ENCODE data around the gene NOM1.

NOM1 gene

DNA sequence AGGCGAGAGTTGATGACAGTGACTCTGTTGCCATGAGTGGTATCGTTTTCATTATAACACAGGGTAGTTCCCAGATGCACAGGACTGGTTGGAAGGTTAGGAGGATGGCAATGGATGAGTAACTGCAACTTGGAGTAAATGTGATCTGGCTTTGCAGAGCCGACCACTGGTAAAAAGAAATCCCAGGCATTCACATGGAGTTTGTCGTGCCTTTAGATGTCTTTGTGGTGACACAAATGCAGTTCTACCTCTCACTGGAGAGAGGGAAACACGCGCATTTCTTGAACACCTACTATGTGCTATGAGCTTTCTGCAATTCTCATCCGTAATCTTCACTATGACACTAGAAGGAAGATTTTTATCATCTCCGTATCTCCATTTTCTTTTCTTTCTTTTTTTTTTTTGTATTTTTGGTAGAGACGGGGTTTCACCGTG is 62.6 kb downstream of the NOM1 start:
- DNase-seq (ENCODE audit: extremely low spot score, insufficient read length, low read depth): no peak
- FAIRE-seq: peak; percentile 49

DNA sequence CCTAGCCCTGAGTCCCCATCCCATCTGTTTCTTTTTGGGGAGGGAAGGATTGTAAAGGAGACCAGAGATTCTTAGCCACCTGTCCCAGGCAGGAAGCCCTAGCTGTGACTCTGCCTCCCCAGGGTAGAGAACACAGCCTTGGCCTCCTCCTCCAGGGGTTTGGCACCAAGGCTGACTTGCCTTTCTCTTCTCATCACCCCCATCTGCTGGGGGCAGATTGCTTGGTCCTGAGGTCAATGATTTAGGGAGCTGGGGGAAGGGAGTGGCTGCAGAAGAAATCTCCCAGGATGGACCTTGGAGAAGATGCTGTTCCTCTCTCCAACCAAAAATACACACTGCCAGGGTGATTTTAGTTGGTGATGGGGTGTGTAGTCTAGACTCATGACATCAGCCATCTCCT is 63.6 kb downstream of the NOM1 start:
- peak; percentile 61 for FAIRE-seq

DNA sequence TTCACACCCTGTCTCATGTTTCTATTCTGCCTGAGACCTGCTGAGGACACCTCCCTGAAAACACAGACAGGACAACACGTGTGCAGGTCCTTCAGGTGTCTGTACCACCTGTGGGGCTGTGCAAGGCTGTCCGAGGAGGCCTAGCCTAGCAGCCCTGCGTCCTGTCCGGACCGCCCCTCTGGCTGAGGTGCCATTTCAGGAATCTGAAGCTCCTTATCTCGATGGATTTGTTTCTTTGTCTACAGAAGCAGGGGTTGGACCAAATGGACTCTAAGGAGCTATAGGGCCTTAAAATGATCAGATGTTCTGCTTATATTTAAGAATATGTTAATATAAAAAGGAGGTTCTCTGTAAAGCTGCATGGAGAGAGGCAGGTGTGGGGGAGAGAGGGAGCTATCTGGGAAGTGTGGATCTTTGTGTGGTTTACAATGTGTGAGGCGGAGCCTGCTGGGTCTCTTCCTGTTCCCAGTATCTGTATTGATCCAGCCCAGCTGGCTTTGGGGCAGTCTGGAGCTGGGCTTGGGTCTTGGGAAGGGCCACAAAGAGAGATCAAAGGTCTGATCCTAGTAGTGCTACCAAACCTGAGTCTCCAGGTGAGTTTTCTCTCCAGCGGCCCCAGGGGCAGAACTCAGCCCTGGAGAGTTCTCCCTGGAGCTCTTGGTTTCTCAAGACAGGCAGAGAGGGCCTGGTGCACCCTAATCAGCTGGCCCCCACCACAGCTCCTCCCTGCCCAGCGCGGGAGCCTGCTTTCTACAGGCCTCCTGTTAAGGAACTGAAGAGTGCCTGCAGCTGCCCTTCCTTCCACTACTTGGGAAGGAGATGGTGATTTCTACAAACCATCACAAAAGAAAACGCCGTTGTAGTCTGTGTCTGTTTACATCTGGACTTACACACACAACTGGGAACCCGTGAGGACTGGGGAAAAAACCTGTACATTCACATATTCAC is 64.4 kb downstream of the NOM1 start:
- DNase-seq (ENCODE audit: extremely low spot score, insufficient read length, low read depth) (no peak), FAIRE-seq (no peak)

More for the DNA sequence above, 63.6 kb downstream of the NOM1 start:
- no peak for DNase-seq (ENCODE audit: extremely low spot score, insufficient read length, low read depth)

DNA sequence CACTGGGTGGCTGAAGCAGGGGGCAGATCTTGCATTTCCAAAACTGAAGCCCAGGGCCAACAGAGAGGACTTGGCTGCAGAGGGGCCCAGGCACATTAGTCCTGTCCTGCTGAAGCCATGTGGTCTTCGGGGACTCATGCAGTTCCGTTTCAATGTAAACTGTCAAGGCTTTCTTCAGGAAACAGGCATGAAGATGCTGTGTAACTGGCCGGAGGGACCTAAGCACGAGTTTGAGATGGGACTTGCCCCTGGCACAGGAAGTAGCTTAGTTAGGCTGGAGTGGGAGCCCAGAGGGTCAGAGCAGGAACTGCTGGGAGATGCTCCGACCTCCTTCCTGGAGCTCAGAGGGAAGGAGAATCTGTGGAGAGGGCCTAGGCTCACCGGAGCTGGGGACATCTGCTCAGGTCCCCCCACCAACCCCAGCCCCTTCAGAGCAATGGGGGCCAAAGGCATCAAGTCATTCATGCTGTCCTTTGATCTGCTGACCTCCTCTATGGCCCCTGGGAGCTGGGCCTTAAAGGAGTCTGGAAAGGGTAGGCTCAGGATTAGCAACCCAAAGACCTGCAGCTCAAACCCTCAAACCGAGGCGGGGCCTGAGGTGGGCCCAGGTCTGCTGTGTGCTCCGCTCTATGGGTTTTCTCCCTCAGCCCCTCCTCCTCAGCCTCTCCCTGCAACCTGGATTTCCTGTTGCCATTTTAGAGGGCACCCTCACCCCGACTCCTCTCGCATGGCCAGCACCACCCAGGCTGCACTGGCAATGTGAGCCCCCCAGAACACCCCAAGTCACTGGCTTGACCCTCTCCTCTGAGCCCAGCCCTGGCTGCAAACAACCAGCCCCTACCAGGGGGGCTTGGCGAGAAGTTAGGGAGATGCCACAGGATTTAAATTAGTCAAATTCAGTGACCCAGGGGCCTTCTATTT is 65.4 kb downstream of the NOM1 start:
- DNase-seq (ENCODE audit: extremely low spot score, insufficient read length, low read depth) (no peak), FAIRE-seq (peak; percentile 36)

DNA sequence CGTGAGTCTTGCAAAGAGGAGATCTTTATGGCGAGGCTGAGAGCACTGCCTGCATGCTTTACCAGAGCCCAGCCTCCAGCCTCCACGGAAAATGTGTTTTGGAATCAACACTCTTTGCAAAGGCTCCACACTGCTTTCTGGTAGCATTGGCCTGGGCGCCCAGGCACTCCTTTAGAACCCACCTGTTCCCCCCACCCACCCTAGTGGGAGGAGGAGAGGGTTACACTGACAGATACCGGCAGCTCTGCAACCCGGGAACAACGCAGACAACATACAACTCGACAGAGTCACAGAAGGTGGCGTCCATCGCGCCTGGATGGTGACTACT is 66.5 kb downstream of the NOM1 start:
- DNase-seq (ENCODE audit: extremely low spot score, insufficient read length, low read depth) (no peak), FAIRE-seq (no peak)

DNA sequence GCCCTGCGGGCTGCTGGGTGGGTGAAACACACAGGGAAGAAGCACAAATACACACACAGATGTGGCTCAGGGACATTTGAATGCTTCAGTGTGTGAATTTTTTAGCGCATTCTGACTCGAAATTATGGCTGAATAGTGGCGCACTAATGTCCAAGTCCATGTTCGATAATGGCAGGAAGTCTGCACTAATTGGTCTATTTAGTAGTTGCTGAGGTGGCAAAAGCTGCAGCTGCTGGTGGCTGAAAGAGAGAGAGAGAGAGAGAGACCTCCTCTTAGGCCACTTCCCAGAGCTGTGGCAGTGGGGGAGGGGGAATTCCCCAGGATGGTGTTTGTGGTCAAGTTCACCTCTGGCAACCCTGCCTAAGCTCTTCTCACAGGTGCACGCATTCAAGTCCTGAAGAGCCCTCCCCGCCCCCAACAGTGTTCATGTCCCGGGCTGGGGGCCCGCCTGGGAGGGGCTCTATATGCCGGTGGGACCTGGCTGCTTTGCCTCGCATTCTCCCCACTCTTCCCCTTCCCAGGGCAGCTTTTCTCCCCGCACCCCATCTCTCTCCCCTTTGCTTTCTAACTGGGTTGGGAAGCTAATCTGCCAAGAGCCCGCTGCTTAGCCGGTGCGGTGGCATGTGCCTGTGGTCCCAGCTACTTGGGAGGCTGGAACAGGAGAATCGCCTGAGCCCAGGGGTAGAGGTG is 67.0 kb downstream of the NOM1 start:
- DNase-seq (ENCODE audit: extremely low spot score, insufficient read length, low read depth) (peak; percentile 54), FAIRE-seq (peak; percentile 96)

DNA sequence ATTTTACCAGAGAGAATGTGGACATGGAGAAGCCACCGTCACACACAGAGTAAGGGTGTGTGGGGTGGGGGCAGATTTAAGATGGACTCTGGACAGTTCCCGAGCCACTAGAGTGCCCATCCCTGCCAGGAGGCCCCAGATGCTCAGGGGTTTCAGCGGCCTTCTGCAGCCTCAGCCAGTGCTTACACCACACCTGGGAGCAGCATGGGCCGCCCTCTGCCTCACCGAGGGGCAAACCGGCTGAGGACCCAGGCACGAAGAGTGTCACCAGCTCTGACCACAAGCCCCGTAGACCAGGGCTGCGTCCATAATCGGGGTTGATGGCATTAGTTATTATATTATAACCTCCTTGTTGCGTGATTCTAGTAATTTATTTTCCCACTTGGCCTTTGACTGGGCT is 67.6 kb downstream of the NOM1 start:
- DNase-seq (ENCODE audit: extremely low spot score, insufficient read length, low read depth) (no peak), FAIRE-seq (no peak)

DNA sequence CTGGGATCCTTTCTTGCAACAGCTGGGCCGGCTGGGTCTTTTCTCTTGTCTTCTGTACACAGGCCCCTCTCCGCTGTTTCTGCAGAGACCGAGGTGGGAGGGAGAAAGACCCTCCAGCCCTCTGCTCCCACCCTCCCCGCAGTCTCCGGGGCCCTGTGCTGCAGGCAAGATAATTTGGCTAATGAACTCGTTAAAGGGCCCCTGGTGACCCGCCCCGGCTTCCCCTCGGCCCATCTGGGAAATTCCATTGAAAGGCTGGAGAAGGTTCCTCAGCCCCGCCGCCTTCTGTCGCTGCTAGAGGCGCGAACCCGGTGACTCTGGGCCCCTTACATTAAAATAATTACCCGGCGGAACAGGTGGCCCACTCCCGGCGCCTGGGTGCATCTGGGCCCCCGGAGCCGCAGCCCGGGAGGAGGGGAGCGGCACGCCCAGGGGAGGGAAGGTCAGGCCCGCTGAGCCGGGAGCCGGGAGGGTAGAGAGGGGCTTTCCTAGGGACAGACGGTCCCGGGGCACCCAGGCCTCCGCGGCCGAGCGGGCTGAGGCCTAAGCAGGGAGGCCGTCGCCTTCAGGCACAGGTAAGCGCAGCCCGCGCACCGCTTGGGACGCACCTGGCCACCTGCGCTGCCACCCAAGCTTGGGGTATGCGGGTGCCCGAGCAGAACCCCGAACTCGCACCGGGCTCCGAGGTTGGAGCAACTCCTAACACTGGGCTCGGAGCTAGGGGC is 68.3 kb downstream of the NOM1 start:
- FAIRE-seq: no peak
- DNase-seq (ENCODE audit: extremely low spot score, insufficient read length, low read depth): no peak

DNA sequence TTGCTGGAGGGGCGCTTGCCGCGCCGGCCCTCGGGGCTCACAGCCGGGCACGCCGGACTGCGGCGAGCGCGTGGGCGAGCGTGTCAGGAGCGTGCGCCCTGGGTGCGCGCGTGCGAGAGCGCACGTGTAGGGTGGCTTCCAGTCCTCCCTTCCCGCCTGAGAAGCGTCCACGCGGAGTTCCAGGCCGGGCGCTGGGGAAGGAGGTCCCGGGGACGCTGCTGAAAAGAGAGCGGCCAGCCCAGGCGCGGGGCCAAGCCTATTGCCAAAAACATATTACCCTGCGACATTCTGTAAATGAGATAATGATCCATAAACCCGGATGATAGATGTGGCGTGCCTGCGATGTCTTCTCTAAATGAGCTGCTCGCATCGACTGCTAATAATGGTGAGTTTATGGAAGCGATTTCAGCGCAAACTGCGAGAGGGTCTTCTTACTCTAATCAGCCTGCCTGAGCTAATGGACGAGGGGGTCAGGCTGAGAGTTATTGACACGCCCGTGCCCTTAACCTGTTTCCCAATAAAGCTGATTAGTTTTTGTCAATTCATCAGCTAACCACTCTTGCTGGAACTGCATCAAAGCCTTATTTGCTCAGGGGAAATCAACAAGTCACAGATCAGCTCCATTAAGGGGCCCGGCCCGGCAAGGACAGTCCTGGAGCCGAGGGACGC is 69.0 kb downstream of the NOM1 start:
- DNase-seq (ENCODE audit: extremely low spot score, insufficient read length, low read depth) (no peak), FAIRE-seq (no peak)

DNA sequence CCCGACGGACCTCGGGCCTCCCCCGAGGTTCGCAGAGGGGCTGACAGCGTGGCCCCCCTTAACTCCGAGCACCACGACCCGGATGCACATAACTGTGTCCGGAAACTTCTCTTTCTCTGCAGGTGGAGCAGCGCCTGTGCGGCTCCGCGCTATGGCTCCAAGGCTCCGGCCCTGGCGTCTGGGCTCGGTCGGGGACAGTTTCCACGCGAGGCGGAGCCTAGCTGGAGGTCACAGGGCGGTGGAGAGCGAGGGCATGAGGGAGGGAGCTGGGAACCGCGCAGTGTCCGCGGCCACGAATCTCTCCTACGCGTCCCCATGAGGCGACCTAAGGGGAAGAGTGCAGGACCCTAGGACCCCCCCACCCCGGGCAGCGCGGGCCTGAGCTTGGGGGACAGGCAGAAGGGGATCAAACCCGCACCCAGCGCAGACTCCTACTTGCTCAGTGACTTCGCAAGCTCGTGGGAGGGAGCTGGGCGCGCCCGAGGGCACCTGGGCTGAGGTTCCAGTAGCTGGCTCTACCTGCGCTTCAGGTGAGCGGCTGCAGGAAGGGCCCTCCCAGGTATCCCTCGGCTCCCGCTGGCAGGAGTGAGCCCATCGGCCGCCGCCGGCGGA is 69.6 kb downstream of the NOM1 start:
- DNase-seq (ENCODE audit: extremely low spot score, insufficient read length, low read depth) (no peak), FAIRE-seq (no peak)

DNA sequence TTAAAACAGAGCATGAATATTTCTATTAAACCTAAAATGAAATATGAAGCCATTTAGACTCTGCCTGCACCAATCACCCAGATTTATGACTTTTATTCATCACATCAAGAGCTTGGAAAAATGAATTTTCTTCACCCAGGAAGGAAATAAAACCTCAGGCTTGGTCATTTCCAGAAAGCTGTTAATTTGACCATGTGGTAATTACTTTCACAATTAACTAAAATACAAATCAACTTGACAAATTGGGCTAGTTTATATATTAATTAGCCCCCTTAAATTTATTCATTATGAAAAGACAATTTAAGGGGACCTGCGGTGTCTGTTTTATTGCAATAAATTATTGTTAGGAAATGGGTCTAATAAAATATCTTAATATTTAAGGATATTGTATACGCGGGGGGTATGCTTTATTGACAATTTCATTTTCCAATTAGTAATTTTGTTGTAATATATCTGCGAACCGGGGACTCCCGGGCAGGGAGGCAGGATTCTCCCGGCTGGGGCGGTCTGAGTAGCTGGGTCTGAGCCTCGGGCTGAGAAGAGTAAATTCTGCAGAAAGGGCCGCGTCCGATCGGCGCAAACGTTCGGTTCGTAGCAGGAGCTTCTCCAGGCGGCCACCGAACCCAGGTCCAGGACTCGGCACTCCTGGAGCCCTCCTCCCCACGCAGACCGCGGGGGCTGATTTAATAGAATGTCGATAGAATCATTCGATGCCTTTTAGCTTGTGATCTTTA is 70.4 kb downstream of the NOM1 start:
- no peak for DNase-seq (ENCODE audit: extremely low spot score, insufficient read length, low read depth)
- no peak for FAIRE-seq

DNA sequence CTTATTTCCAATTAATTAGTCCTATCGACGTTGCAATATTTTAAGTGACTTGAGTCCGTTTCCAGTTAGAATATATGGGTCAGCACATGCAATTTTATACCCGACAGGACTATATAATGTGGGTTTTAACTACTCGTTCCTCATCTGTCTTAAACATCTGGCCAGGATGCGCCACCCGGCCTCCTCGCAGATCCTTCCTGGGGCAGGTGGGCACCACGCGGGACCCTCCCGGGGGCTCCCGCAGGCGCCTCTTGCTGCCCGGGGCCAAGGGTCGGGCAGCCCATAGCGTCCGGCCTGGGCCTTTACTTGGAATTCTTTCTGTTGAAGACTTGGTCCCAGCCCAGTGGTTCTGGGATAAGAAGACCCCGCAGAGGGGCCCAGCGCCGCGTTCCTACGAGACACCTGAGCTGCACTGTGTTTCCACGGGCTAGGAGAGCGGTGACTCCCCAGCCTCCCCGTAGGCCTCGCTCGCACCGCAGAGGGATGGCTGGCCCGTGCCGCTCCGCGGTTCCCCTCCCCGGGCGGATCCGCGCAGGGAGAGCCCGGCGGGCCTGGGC is 71.1 kb downstream of the NOM1 start:
- DNase-seq (ENCODE audit: extremely low spot score, insufficient read length, low read depth): no peak
- no peak for FAIRE-seq

DNA sequence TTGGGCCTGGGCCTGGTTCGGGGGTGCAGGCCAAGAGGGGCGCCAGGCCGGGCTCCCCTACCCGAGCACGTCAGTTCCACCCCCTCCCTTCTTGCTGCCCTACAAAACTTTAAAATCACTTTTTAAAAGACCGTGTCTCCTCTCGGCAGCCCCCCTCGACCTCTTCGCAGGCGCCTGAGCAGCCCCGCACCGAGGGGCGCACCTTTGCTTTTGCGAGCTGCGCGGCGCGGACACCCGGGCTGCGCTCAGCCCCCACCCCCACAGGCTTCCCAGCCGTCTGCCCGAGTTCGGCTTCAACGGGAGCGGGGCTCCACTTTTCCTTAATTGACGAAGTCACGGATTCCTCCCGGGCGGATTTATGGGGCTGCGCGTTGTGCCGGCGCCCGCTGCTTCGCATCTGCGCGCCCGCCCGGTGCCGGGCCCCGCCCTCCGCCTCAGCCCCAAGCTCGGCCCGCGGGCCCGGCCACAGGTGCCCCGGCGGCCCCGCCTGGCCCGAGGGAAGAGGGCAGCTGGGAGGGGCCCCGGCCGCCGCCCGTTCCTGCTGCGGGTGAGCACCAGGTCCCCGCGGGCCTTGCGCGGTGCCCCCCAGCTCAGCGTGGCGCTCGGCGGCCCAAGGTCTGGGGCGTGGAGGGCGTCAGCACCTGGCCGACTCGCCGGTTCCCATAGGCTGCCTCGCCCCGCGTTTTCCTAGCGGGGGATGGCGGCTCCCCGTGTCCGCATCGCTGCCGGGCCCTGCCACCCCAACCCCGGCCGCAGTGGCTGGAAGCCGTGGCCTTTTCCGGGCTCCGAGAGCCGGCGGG is 71.8 kb downstream of the NOM1 start:
- FAIRE-seq: no peak

DNA sequence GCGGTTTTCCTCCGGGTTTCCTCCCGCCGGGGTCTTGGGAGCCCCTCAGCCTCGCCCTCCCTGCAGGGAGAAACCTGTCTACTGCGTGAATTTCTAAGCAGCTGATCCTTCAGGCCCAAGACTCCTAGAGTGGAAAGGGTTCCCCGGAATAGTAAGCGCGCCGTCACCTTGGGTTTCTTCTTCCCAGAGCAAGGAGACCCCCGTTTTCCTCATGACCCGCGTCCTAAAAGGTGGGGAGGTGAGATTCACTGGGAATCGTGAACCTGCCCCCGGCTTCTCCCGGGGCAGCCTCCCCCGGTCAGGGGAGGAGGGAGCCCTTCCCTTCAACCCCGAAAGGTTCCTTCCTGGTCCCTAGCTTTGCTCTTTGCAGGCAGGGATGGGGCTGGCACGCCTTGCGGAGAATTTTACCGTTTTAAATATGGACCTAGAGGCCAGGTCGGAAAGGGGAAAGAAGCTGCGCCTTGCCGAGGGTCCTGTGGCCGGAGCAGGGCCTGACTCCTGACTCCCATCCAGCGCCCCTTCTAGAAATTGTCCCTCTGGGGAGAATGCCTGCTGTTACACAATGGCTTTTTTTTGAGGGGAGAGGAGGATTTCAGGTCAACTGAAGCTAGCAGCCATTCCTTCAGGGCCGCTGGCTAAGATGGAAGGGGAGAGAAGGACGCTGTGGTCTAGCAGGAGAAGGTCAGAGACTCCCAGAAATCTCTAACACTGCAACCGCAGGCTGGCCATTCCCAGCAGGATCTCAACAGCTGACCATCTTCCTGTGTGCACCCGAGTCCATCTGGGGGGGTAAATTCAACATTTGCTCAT is 72.6 kb downstream of the NOM1 start:
- FAIRE-seq (no peak), DNase-seq (ENCODE audit: extremely low spot score, insufficient read length, low read depth) (no peak)

More for the DNA sequence above, 71.8 kb downstream of the NOM1 start:
- DNase-seq (ENCODE audit: extremely low spot score, insufficient read length, low read depth): no peak
